ENCODE measurements around the gene SRP14. TPM values are rescaled to one million over a fixed set of nuclear protein-coding genes. Genes with fewer than 3 reads are reported as not detected.

Gene SRP14
- total RNA-seq, 1 experiment from 2014 or later, result 200 TPM

GRCh38 chr15:40011303-40011702, 27.7 kb downstream of the SRP14 start:
- no peak overlapping the region for H3K4ac ChIP-seq (ENCODE audit: low read depth, low read length)
- no peaks in the 10 kb centered on the region for H3K4me1 Mint-ChIP-seq
- H3K4me3 Mint-ChIP-seq, result no peak overlapping the region
- H3K27me3 Mint-ChIP-seq (ENCODE audit: low read depth), result peaks cover 3% of the 10 kb centered on the region; the same call in 1 of the 2 replicates
- H4K8ac ChIP-seq (replicated peaks; ENCODE audit: insufficient read length, low read depth, low read length), result no peak overlapping the region
- no peak overlapping the region for H4K5ac ChIP-seq (ENCODE audit: insufficient read length, low read depth, low read length)
- H3K23ac ChIP-seq (ENCODE audit: insufficient read length, low read depth, low read length), result no peak overlapping the region
- H3T11ph ChIP-seq (ENCODE audit: low read length), result no peak overlapping the region
- H3K4me2 ChIP-seq (ENCODE audit: insufficient read depth, insufficient read length, low read length), result no peak overlapping the region
- no peak overlapping the region for H2AK5ac ChIP-seq (ENCODE audit: insufficient read length, low read length)
- H2AFZ ChIP-seq (ENCODE audit: low read length), result no peak overlapping the region
- no peak for DNase-seq
- H3K27ac ChIP-seq (ENCODE audit: insufficient read length, low read depth, low read length), result no peak overlapping the region
- peaks cover 42 to 47% of the 10 kb centered on the region in 2 experiments for H3K9me3 Mint-ChIP-seq
- no peaks in the 10 kb centered on the region for H3K4me1 ChIP-seq (ENCODE audit: insufficient read depth, low read length)
- H2BK15ac ChIP-seq (ENCODE audit: low read depth, low read length), result no peak overlapping the region
- no peak overlapping the region for H3K56ac ChIP-seq (ENCODE audit: insufficient read length, low read depth, low read length)
- no peaks in the 10 kb centered on the region for H3K79me1 ChIP-seq (ENCODE audit: insufficient read depth, low read depth, low read length, poor library complexity, severe bottlenecking)
- H3K23me2 ChIP-seq (ENCODE audit: insufficient read length, low read depth, low read length, poor library complexity, severe bottlenecking), result no peaks in the 10 kb centered on the region
- no peak overlapping the region for H3K9ac ChIP-seq (ENCODE audit: extremely low read depth, insufficient read length, low read length)
- H3K14ac ChIP-seq (ENCODE audit: insufficient read depth, low read length), result no peak overlapping the region
- TF ChIP-seq, protein P1, sequence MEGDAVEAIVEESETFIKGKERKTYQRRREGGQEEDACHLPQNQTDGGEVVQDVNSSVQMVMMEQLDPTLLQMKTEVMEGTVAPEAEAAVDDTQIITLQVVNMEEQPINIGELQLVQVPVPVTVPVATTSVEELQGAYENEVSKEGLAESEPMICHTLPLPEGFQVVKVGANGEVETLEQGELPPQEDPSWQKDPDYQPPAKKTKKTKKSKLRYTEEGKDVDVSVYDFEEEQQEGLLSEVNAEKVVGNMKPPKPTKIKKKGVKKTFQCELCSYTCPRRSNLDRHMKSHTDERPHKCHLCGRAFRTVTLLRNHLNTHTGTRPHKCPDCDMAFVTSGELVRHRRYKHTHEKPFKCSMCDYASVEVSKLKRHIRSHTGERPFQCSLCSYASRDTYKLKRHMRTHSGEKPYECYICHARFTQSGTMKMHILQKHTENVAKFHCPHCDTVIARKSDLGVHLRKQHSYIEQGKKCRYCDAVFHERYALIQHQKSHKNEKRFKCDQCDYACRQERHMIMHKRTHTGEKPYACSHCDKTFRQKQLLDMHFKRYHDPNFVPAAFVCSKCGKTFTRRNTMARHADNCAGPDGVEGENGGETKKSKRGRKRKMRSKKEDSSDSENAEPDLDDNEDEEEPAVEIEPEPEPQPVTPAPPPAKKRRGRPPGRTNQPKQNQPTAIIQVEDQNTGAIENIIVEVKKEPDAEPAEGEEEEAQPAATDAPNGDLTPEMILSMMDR (conservative IDR thresholded peaks at IDR 0.05), result no peak
- H3K27ac Mint-ChIP-seq, result no peak overlapping the region
- H2BK120ac ChIP-seq (ENCODE audit: low read depth, low read length, poor library complexity, severe bottlenecking), result no peak overlapping the region
- H3K79me2 ChIP-seq (ENCODE audit: insufficient read depth, low read length), result no peaks in the 10 kb centered on the region
- H4K91ac ChIP-seq (ENCODE audit: insufficient read length, low read depth, low read length), result no peak overlapping the region
- H2BK12ac ChIP-seq (ENCODE audit: insufficient read length, low read depth, low read length), result no peak overlapping the region
- H3K9me3 ChIP-seq (ENCODE audit: control insufficient read depth, low read depth, low read length), result peaks cover 42% of the 10 kb centered on the region
- peaks cover 82 to 98% (median 89%) of the 10 kb centered on the region in 3 experiments for H3K36me3 Mint-ChIP-seq (ENCODE audit: insufficient read depth in 1 of 3, low read depth in 3 of 3)
- no peaks in the 10 kb centered on the region for H3K27me3 ChIP-seq (ENCODE audit: insufficient read depth, low read length)
- no peak overlapping the region for H2BK5ac ChIP-seq (ENCODE audit: insufficient read length, low read length)
- WGBS (ENCODE audit: extremely low coverage, insufficient read length, low lambda C conversion rate), result no CpG with 5 or more reads among the region's 4 CpGs
- no peak overlapping the region for H3K18ac ChIP-seq (ENCODE audit: insufficient read length, low read depth, low read length)
- no peaks in the 10 kb centered on the region for H4K20me1 ChIP-seq (ENCODE audit: control insufficient read depth, insufficient read depth, insufficient read length)
- no peak overlapping the region for H2BK20ac ChIP-seq (ENCODE audit: low read depth, low read length, poor library complexity, severe bottlenecking)
